Suprapubic skin (tissue), 4 donors: ENCODE data around the gene SLC4A8.

ENCODE experiments used
- POLR2A ChIP-seq, 2 donors: fragments of 450-650 bp; IDR thresholded peaks; one replicate each; pipeline ENCODE4 v1.6.1; 2017; ENCODE audit warnings: antibody characterized with exemption in 2 of 2, mild to moderate bottlenecking in 2 of 2, moderate library complexity in 2 of 2
- POLR2AphosphoS5 ChIP-seq, 3 donors: sonication (generic); formaldehyde crosslinking; IDR thresholded peaks; one replicate each; pipeline ENCODE4 v1.6.1; 2017; ENCODE audit warnings: antibody characterized with exemption in 3 of 3
- TF ChIP-seq, protein P1 (sequence below), 2 donors: fragments of 200-600 bp in 1 of 2; fragments of 450-650 bp in 1 of 2; sonication (generic) in 1 of 2; IDR thresholded peaks; one replicate each; pipeline ENCODE4 v1.5.1; 2016 to 2019; ENCODE audit warnings: antibody characterized with exemption in 2 of 2, mild to moderate bottlenecking in 1 of 2, moderate library complexity in 1 of 2

DNA sequence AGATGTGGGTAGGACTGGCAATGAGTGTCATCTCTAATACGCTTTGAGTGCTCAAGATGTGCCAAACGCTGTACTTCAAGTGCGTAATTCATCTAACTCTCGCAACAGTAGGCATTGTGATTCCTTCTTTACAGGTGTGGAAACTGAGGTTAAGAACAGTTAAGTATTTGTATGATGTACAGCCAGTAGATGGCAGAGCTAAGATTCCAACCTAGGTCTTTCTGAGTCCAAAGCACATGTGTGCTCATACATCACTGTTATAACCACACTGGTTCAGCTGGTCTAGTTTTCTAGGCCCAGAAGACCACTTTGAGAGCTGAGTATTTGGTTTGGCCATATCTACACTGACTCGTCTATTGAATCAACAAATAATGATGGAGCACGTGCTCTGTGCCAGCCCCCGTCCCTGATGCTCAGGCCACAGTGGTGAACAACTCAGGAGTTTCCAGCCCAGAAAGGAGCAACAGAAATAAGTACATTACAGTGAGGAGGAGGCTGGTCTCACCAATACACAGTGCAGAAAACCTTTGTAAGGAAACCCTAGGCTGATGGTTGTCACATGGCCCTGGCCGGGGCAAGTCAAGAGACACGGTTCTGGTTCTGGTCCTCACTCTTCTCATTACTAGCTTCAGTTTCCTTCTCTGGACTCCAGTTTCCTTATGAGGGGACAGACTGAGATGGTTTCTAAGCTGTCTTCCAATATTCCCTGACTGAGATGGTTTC lies 97.1 kb downstream of the SLC4A8 start:
- TF ChIP-seq, protein P1, sequence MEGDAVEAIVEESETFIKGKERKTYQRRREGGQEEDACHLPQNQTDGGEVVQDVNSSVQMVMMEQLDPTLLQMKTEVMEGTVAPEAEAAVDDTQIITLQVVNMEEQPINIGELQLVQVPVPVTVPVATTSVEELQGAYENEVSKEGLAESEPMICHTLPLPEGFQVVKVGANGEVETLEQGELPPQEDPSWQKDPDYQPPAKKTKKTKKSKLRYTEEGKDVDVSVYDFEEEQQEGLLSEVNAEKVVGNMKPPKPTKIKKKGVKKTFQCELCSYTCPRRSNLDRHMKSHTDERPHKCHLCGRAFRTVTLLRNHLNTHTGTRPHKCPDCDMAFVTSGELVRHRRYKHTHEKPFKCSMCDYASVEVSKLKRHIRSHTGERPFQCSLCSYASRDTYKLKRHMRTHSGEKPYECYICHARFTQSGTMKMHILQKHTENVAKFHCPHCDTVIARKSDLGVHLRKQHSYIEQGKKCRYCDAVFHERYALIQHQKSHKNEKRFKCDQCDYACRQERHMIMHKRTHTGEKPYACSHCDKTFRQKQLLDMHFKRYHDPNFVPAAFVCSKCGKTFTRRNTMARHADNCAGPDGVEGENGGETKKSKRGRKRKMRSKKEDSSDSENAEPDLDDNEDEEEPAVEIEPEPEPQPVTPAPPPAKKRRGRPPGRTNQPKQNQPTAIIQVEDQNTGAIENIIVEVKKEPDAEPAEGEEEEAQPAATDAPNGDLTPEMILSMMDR (IDR thresholded peaks at IDR 0.05), result no peak
- TF ChIP-seq POLR2AphosphoS5 (IDR thresholded peaks at IDR 0.05) (no peak), POLR2A (IDR thresholded peaks at IDR 0.05) (no peak)
